GM18873 (cell line): Measurements from ENCODE around the gene LRBA.

Experiments used
- ATAC-seq: cut with Tn5 transposase; IDR thresholded peaks from one replicate; pipeline ENCODE4 v1.9.1; 2021; ENCODE audit warnings: mild to moderate bottlenecking, moderate library complexity, moderate number of reproducible peaks; ENCODE audit not compliant: unreplicated experiment, low FRiP score

The LRBA gene

DNA sequence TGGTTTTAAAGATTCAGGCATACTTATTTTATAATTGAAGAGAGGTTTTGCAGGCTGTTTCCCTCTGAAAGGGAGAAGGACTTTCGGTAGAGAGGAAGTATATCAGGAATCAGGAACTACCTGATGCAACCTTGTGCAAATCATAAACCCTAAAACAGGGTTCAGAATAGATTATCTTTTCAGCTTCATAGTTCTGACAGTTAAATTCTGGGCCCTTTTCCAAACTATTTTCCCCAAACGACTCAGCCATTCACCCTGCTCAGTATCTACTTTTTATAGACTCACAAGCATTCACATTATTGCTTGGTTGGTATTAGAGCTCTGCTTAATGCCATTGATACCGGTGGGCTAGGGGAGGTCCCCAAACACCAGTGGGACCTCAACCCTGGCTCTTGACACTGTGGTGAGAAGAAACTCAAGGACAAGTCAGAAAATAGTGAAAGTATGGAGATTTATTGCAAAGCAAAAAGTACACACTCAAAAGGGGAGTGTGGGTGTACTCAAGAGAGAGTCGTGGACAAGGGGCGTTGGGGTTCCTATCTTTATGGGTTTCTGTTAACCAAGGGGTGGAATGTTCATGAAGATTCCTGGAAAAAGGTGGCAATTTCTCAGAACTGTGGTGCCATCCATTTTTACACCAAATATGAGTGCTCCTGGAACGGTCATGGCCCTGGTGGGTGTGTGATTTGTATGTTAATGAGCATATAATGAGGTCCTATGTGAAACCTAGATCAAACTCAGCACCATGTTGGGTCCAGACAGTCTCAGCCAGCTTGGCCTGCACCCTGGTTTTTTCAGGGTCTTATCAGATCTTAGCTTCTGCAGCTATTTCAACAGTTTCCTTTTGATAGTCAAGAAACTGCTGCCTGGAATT, 698.5 kb downstream of the LRBA start:
- ATAC-seq = no peak

DNA sequence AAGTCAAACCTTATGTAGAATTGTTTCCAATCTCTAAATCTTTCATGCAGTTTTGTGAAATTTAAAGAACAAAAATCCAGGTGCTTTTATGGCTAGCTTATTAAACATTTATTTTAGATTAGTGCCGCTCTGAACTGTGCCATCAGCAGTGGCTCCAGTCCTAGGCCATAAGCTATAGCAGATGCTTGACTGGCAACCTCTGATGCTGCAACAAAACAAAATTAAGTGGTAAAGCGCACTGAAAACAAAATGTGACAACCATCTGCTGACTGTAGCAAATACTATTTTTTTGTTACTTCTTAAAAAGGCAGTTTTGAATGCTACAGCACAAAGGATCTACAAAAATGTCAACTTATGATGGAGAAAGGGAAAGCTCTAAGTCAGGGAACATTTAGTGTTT, 699.4 kb downstream of the LRBA start:
- no peak for ATAC-seq

DNA sequence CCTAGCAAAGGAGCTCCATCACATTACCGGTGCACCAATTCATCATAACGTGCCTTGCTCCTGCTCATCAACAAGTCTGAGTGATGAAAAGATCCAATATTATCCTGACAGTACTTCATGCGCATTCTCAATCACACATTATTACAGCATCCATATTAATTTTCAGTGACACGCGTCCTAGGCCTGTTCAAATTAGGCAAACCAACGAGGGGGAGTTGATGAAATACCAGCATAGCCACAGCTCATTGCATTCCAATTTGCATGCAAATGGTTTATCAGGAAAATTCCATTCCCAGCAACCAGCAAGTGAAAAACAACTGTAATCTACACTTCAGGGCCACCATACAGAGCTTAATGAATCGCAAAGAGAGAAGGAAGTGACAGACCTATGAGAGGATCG, 699.9 kb downstream of the LRBA start:
- ATAC-seq = no peak

DNA sequence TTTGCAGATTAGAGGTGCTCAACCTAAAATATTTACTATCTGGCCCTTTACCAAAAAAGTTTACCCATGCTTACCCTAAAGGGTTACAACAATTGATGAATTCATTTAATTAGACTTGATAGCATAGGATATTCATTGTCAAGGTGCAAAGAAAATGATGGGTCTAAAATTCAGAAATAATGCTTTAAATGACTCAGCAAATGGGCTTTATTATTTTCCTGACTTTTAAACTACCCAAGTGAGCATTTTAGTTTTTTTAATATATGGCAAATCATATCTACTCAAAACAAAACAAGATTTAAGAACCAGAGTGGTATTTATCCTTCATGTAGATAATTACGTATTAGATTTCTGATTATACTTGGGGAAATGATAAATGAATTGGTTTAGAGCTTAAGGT, 701.1 kb downstream of the LRBA start:
- ATAC-seq = no peak

DNA sequence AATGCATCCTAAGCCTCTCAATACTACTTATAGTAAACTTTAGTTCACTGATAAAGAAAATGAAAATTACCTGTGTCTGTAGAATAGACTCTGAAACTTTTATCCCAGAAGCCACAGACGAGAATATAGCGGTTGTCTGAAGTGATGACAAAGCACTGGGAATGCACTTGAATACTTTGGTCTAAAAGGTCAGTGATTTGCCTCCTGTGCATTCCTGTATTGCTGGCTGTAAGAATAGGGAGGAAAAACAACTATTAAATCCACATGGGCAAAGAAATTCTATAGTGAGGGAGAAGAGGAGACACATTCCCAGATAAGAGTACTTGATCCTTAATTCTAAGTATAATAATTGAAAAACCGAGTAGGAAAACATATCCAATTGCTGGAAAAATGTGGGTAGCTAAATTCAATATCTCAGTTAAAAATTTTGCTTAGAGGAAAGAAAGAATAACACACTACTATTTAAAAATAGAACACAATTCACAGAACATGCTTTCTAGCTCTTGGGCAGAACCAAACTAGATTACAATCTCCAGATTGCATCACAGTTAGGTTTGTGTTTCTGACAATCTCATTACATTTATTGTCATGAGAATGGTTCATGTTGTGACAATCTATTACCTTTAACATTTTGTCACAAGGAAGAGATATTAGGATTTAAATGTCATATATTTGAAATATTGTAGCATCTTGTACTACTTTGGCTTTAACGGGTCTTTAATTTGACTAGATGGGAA, 704.8 kb downstream of the LRBA start:
- ATAC-seq = no peak

- ATAC-seq = no peak
Measured at GRCh38 chr4:150308824-150309472, 706.1 kb downstream of the LRBA start.

DNA sequence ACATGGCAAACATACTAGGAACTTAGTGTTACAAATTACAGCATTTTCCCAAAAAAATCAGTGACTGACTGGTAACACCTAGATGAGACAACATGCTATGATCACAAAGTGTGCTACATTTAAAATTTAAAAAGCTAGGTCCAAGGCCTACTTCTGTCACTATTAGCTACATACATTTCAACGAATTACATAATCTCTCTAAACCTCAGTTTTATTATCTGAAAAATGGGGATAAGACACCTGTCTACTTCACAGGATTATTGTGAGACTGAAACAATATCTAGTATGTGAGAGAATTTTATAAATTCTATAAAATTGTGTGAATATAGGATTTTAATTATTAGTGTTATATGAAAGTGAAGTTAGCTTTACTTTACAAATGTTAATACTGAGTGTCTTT, 708.4 kb downstream of the LRBA start:
- no peak for ATAC-seq

DNA sequence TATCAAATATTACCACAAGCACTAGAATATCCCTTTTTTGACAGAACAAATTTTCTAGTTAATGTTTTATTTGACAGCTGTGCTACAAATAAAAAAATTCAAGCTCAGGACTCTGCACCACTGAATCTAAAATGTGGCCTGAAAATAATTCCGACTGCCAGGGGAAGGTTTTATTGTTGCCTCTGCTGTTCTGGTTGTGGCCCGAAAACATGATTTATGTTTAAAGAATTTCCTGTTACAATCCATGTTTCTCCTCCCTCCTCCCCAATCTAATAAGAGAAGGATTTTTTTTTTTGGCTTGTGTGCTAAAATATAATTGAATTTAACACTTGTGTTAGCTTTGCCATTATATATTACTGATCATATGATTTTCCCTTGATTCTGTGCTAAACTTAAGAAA, 709.1 kb downstream of the LRBA start:
- ATAC-seq = no peak

GRCh38 chr4:150302553-150302952, 712.5 kb downstream of the LRBA start:
- ATAC-seq = no peak

- ATAC-seq = no peak
Measured at GRCh38 chr4:150299816-150300215, 715.3 kb downstream of the LRBA start.

- no peak for ATAC-seq
Measured at GRCh38 chr4:150297861-150298474, 717.1 kb downstream of the LRBA start.

DNA sequence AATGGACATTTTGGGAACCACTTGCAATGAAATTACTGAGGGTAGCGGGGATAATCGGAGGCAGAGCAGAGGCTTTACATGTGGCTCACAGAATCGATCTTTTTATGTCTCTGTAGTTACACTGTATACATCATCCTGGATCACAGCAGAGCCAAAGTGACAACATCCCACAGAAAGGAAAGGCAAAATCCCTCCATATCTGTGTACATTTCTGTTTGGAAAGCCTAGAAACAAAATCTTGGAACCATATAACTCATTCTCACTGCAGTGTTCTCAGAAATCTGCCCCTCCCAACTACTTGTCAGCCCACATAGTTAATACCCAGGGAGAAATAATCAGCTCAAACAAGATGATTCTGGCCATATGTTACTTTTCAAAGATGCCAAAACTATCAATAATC, 725.2 kb downstream of the LRBA start:
- ATAC-seq = no peak

GRCh38 chr4:150289198-150289597, 725.9 kb downstream of the LRBA start:
- ATAC-seq = no peak

- no peak for ATAC-seq
Measured at GRCh38 chr4:150286656-150287055, 728.4 kb downstream of the LRBA start.

DNA sequence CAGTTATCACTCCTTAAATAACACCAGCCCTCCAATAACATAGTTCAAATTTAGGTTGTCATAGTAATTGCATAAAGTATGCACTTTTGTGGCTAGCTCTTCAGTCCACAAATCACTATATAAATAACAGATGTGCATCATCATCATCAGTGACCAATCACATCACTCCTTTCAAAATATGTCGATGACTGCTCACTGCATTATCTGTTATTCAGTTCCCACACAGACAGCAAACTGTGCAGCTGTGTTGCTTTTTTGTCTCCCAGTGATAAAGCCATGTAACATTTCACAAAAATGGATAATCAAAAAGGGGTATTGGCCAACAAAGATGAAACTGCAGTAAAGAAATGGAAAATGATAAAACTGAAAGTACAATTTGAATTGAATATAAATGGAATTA, 731.4 kb downstream of the LRBA start:
- ATAC-seq = no peak

DNA sequence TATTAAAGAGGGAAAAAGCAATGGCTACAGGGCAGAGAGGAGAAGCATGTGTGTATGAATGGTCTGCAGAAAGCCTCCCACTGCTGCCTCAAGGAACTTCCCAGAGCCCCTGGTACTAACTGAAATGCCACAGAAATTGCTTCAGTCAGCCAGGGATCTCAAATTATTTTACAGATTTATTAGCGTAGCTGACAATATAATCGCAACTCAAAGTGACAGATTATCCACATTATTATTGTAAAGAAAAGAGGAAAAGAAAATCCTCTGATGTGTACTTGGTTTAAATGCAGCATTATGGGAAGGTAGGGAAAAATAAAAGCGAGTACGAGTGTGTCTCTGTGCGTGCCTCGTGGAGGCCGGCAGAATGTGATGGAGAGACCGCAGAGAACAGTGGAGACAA, 734.1 kb downstream of the LRBA start:
- ATAC-seq = no peak

DNA sequence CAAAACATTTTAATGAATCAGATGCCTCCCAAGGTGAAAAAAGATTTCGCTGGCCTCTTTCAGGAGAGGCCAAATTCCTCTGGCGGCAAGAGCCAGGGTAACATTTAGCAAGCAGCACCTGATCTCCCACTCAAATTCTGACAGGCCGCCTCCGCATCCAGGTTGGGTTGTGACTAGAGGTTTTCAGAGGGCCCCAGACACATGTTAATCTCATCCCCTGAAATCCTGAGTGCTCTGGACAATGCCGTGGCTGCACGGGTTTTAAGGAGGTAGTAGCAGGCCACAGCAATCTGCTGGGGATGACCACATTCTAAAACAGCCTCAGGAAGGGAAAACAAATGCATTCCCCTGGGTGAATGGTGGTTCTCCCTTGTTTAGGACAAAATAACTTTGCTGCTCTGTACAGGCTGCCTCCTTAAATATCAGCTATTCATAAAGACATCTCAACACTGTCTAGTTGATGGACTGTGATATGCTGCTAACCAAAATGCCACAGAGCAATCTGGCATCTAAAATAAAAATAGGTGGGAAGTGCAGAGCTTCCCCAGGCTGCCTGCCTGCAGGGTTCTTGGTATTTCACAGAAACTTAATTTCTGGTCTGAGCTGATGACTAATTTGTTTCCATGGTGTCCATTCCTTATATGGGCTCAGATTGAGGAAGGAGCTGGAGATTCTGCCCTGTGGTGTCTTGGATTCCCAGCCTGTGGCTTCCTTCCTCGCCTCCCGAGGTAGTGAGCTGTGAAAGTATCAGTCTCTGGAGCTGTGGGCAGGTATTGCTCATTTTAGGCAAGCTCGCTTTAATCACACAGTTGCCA, 734.8 kb downstream of the LRBA start:
- no peak for ATAC-seq

- ATAC-seq = no peak
Measured at GRCh38 chr4:150278206-150278605, 736.9 kb downstream of the LRBA start.

- ATAC-seq = no peak
Measured at GRCh38 chr4:150268444-150268843, 746.6 kb downstream of the LRBA start.

DNA sequence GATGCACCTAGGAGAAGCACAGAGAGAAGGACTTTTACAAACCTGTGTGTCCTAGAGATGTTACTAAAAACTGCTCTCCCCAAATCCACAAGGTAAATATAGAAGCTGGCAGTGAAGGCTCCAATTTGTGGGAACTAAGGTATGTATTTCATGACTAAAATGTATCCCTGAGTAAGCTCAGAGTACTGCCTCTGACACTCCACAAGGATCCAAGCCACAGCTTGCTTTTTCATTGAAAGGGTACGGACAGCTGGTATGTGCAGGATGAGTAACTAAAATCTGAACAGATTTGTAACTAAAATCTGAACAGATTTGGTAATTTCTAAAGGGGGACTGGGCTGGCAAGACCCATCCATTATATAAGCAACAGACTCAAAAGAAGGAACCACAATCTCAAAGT, 749.3 kb downstream of the LRBA start:
- no peak for ATAC-seq
